HCT116 (cell line): ENCODE measurements around the gene IL18R1. TPM values are rescaled to one million over a fixed set of nuclear protein-coding genes. Genes with fewer than 3 reads are reported as not detected.

Experiments used
- ATAC-seq: fragments of 200-7000 bp; cut with Tn5 transposase; 2 replicates; pipeline ENCODE4 v1.9.1; 2020; ENCODE audit warnings: mild to moderate bottlenecking, moderate library complexity
- BruUV-seq: library from RNA; stranded (reverse); fragments of 400-500 nt; replicated peaks from 2 replicates; lab custom pipeline; 2021; lab: Mats Ljungman, UMichigan
- CTCF ChIA-PET: fragments of 300-600 bp; sonication (Branson Sonifier 250); formaldehyde crosslinking; loops from one replicate; lab custom pipeline; 2021; ENCODE audit warnings: antibody characterized with exemption; lab: Charles Lee
- POLR2A ChIA-PET: fragments of 300-600, 350-600 bp; sonication (Branson Sonifier 250); formaldehyde crosslinking; loops from one replicate; lab custom pipeline; 2021; ENCODE audit warnings: antibody characterized with exemption; lab: Charles Lee
- RAD21 ChIA-PET, 2 experiments: fragments of 300-600 bp; sonication (Branson Sonifier 250); formaldehyde crosslinking; loops; one replicate each; lab custom pipeline; 2023; ENCODE audit warnings: low total read pairs in 2 of 2; ENCODE audit not compliant: uncharacterized antibody in 2 of 2, unreplicated experiment in 2 of 2, low non-redundant PET in 1 of 2; lab: Charles Lee
- DNase-seq: peaks from one replicate; pipeline ENCODE4 v3.0.0-alpha.2; 2010; ENCODE audit warnings: low read depth, low spot score
- H2AFZ ChIP-seq: fragments of 200-600 bp; shearing (Covaris generic), sonication (generic); 2 replicates; pipeline ENCODE4 v1.6.1; 2017; ENCODE audit warnings: low read depth, mixed run types, mixed read lengths, antibody characterized with exemption, low read length; ENCODE audit not compliant: poor library complexity, severe bottlenecking
- H3K27ac ChIP-seq: 2 replicates; pipeline ENCODE4 v1.5.1; 2012; ENCODE audit warnings: low read depth, low read length
- H3K27me3 ChIP-seq: fragments of 200-600 bp; sonication (generic); 2 replicates; pipeline ENCODE4 v1.6.1; 2016; ENCODE audit warnings: mixed run types, low read length, mixed read lengths; ENCODE audit not compliant: insufficient read depth
- H3K36me3 ChIP-seq, 2 experiments: fragments of 200-500 bp in 1 of 2; fragments of 200-600 bp in 1 of 2; sonication (Bioruptor generic) in 1 of 2; sonication (generic) in 1 of 2; 2 replicates each; pipeline versions ENCODE4 v1.5.1 to v1.6.1; 2014 to 2016; ENCODE audit warnings: low read length in 2 of 2, inconsistent platforms in 1 of 2, mixed read lengths in 1 of 2, mixed run types in 1 of 2; ENCODE audit not compliant: insufficient read depth in 2 of 2, control insufficient read depth in 1 of 2
- H3K4me1 ChIP-seq, 2 experiments: fragments of 200-600 bp in 1 of 2; sonication (generic) in 1 of 2; 2 replicates each; pipeline versions ENCODE4 v1.5.1 to v1.6.1; 2012 to 2017; ENCODE audit warnings: low read length in 2 of 2, inconsistent platforms in 1 of 2, mild to moderate bottlenecking in 1 of 2, mixed read lengths in 1 of 2, mixed run types in 1 of 2, moderate library complexity in 1 of 2; ENCODE audit not compliant: insufficient read depth in 2 of 2, control insufficient read depth in 1 of 2
- H3K4me2 ChIP-seq: fragments of 200-600 bp; sonication (generic); 2 replicates; pipeline ENCODE4 v1.6.1; 2017; ENCODE audit warnings: mixed run types, low read length, mixed read lengths
- H3K4me3 ChIP-seq, 2 experiments: fragments of 200-600 bp in 1 of 2; sonication (generic) in 1 of 2; replicated peaks in 1 of 2; 2 replicates each; pipeline ENCODE4 v1.5.1; 2011 to 2016; ENCODE audit warnings: low read length in 2 of 2, control low read depth in 1 of 2, low read depth in 1 of 2, mild to moderate bottlenecking in 1 of 2, mixed read lengths in 1 of 2, mixed run types in 1 of 2
- H3K79me2 ChIP-seq: fragments of 200-600 bp; sonication (generic); 2 replicates; pipeline ENCODE4 v1.6.1; 2017; ENCODE audit warnings: mild to moderate bottlenecking, mixed run types, low read length, moderate library complexity, mixed read lengths; ENCODE audit not compliant: insufficient read depth
- H3K9ac ChIP-seq: fragments of 200-600 bp; sonication (generic); 2 replicates; pipeline ENCODE4 v1.6.1; 2016; ENCODE audit warnings: low read length, mixed read lengths
- H3K9me2 ChIP-seq: fragments of 200-600 bp; sonication (generic), shearing (Covaris generic); 2 replicates; pipeline ENCODE4 v1.6.1; 2017; ENCODE audit warnings: mixed run types, mild to moderate bottlenecking, moderate library complexity; ENCODE audit not compliant: insufficient read depth
- H3K9me3 ChIP-seq, 2 experiments: fragments of 200-500 bp in 1 of 2; fragments of 200-600 bp in 1 of 2; sonication (Bioruptor generic) in 1 of 2; sonication (generic) in 1 of 2; 2 replicates each; pipeline ENCODE4 v1.6.1; 2014 to 2017; ENCODE audit warnings: low read length in 2 of 2, mixed read lengths in 2 of 2, inconsistent platforms in 1 of 2, low read depth in 1 of 2, mild to moderate bottlenecking in 1 of 2, mixed run types in 1 of 2, moderate library complexity in 1 of 2; ENCODE audit not compliant: control insufficient read depth in 1 of 2, insufficient read depth in 1 of 2
- H4K20me1 ChIP-seq: fragments of 200-600 bp; sonication (generic), shearing (Covaris generic); 2 replicates; pipeline ENCODE4 v1.6.1; 2017; ENCODE audit warnings: mixed run types, mild to moderate bottlenecking, moderate library complexity; ENCODE audit not compliant: insufficient read depth
- CBX3 ChIP-seq: IDR thresholded peaks from 2 replicates; pipeline ENCODE4 v1.6.1; 2012; ENCODE audit warnings: low read depth
- CEBPB ChIP-seq: IDR thresholded peaks from 2 replicates; pipeline ENCODE4 v1.6.1; 2012; ENCODE audit warnings: low read depth
- CTCF ChIP-seq, 3 experiments: fragments of 200-600 bp in 1 of 3; sonication (generic) in 1 of 3; IDR thresholded peaks in 2 of 3; conservative IDR thresholded peaks in 1 of 3; 2 replicates each; pipeline ENCODE4 v1.5.1; 2012 to 2017; ENCODE audit warnings: low read depth in 2 of 3, low read length in 2 of 3, antibody characterized with exemption in 1 of 3, borderline replicate concordance in 1 of 3, control low read depth in 1 of 3, mild to moderate bottlenecking in 1 of 3, mixed read lengths in 1 of 3, mixed run types in 1 of 3, moderate library complexity in 1 of 3; ENCODE audit not compliant: insufficient read depth in 1 of 3
- POLR2A ChIP-seq: IDR thresholded peaks from 2 replicates; pipeline ENCODE4 v1.7.0; 2011; ENCODE audit warnings: borderline replicate concordance; ENCODE audit not compliant: insufficient read depth, insufficient read length; ENCODE audit errors: extremely low read depth
- POLR2AphosphoS5 ChIP-seq: IDR thresholded peaks from 2 replicates; pipeline ENCODE4 v1.6.1; 2011; ENCODE audit warnings: mild to moderate bottlenecking, low read depth, low read length, moderate library complexity
- REST ChIP-seq: IDR thresholded peaks from 2 replicates; pipeline ENCODE4 v1.6.1; 2012; ENCODE audit warnings: low read depth
- SRF ChIP-seq: IDR thresholded peaks from 2 replicates; pipeline ENCODE4 v1.6.1; 2012; ENCODE audit warnings: low read depth
- ZNF274 ChIP-seq: fragments of 200-500 bp; sonication (Bioruptor generic); IDR thresholded peaks from 2 replicates; pipeline ENCODE4 v1.6.1; 2014; ENCODE audit warnings: mild to moderate bottlenecking, low read depth, low read length, inconsistent platforms
- intact Hi-C: fragments of 100-400 bp; cut with micrococcal nuclease; formaldehyde crosslinking; loops from 2 replicates; pipeline ENCODE4 v1.10.0; 2022
- total RNA-seq: library from RNA; stranded (reverse); gene quantifications from one replicate; pipeline ENCODE4 v1.2.1, GENCODE V29; 2021; ENCODE audit not compliant: unreplicated experiment

IL18R1 gene
- total RNA-seq, 1 experiment from 2014 or later: 1.5 TPM

- no TSS peak for BruUV-seq
- no peaks in the 10 kb centered on the region for H3K36me3 ChIP-seq
- RAD21 ChIA-PET: no interaction called here
- no peak overlapping the region for H3K4me3 ChIP-seq
- no peaks in the 10 kb centered on the region for H3K9me3 ChIP-seq
- intact Hi-C loops: no loop called here
- no peaks in the 10 kb centered on the region for H4K20me1 ChIP-seq
- no peak for DNase-seq
- CTCF ChIA-PET: no interaction called here
- no peak for TF ChIP-seq ZNF274
- TF ChIP-seq CEBPB: no peak
- TF ChIP-seq SRF: no peak
- TF ChIP-seq CBX3: no peak
- TF ChIP-seq POLR2AphosphoS5: no peak
- no peak for TF ChIP-seq POLR2A
- no peak for TF ChIP-seq REST
- TF ChIP-seq CTCF (IDR thresholded peaks at IDR 0.05 in 2 of 3, conservative IDR thresholded peaks at IDR 0.05 in 1 of 3; ENCODE audit: borderline replicate concordance in 1 of 3, insufficient read depth in 1 of 3, low read depth in 2 of 3, low read length in 2 of 3): no peak
- no peaks in the 10 kb centered on the region for H3K4me1 ChIP-seq
- POLR2A ChIA-PET: no interaction called here
- no peak for ATAC-seq
- no peak overlapping the region for H3K4me2 ChIP-seq
- H3K79me2 ChIP-seq: no peaks in the 10 kb centered on the region
- H2AFZ ChIP-seq: no peak overlapping the region
- no peak overlapping the region for H3K9ac ChIP-seq
- H3K27me3 ChIP-seq: no peaks in the 10 kb centered on the region
- no peak overlapping the region for H3K27ac ChIP-seq
- H3K9me2 ChIP-seq: no peaks in the 10 kb centered on the region
Observed at GRCh38 chr2:102399499-102400141, 44.0 kb downstream of the IL18R1 start.
